ENCODE measurements around the gene PPIL4. TPM values are rescaled to one million over a fixed set of nuclear protein-coding genes. Genes with fewer than 3 reads are reported as not detected.

The PPIL4 gene
- total RNA-seq, 4 donors from 2014 or later = 10.2 to 57.2 (median 43.2) TPM

GRCh38 chr6:149459761-149460160, 86.1 kb downstream of the PPIL4 start:
- Histone ChIP-seq H3K27me3 (no peaks in the 10 kb centered on the region), H3K36me3 (no peaks in the 10 kb centered on the region), H3K9me3 (no peaks in the 10 kb centered on the region), H3K4me3 (no peak overlapping the region), H3K4me1 (peaks cover 0 to 1% of the 10 kb centered on the region in 2 donors), H3K27ac (no peak overlapping the region)
- intact Hi-C loops (cut with DNase I; ENCODE audit: low total_unique reads) = no loop called here
- TF ChIP-seq POLR2A (IDR thresholded peaks at IDR 0.05) = no peak
- TF ChIP-seq, protein P1, sequence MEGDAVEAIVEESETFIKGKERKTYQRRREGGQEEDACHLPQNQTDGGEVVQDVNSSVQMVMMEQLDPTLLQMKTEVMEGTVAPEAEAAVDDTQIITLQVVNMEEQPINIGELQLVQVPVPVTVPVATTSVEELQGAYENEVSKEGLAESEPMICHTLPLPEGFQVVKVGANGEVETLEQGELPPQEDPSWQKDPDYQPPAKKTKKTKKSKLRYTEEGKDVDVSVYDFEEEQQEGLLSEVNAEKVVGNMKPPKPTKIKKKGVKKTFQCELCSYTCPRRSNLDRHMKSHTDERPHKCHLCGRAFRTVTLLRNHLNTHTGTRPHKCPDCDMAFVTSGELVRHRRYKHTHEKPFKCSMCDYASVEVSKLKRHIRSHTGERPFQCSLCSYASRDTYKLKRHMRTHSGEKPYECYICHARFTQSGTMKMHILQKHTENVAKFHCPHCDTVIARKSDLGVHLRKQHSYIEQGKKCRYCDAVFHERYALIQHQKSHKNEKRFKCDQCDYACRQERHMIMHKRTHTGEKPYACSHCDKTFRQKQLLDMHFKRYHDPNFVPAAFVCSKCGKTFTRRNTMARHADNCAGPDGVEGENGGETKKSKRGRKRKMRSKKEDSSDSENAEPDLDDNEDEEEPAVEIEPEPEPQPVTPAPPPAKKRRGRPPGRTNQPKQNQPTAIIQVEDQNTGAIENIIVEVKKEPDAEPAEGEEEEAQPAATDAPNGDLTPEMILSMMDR (IDR thresholded peaks at IDR 0.05) = no peak
- DNase-seq = no peak

DNA sequence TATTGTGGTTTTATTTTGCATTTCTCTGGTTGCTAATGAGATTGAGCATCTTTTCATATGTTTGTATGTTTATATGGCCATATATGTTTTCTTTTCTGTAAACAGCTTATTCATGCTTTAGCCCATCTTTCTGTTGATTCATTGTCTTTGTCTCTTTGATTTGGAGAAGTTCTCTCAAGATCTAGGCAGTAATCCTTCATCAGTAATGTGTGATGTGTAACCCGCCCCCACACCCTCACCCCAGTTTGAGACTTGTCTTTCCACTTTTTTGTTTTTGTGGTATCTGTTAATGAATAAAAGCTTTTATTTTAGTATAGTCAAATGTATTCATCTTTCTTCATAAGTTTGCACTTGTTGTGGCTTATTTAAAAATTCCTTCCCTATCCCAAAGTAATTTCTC, 87.0 kb downstream of the PPIL4 start:
- Histone ChIP-seq H3K27me3 (no peaks in the 10 kb centered on the region), H3K4me3 (no peak overlapping the region), H3K27ac (no peak overlapping the region), H3K4me1 (peaks cover 0 to 11% of the 10 kb centered on the region in 2 donors), H3K9me3 (no peaks in the 10 kb centered on the region), H3K36me3 (no peaks in the 10 kb centered on the region)
- DNase-seq = no peak
- intact Hi-C loops (cut with DNase I; ENCODE audit: low total_unique reads) = no loop called here
- TF ChIP-seq, protein P1 (IDR thresholded peaks at IDR 0.05) = no peak

DNA sequence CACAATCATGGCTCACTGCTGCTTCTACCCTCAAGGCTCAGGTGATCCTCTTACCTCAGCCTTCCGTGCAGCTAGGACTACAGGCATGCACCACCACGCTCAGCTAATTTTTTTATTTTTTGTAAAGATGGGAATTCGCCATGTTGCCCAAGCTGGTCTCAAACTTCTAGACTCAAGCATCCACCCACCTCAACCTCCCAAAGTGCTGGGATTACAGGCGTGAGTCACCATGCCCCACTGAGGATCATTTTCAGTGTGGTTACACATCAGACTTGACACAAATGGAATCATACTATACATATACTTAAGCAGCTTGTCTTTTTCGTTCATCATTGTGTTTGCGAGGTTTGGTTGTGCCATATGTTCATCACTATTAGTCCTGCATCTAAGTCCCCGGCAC, 87.6 kb downstream of the PPIL4 start:
- no peak overlapping the region for H3K4me3 ChIP-seq
- H3K27me3 ChIP-seq = no peaks in the 10 kb centered on the region
- intact Hi-C loops (cut with DNase I; ENCODE audit: low total_unique reads) = no loop called here
- H3K9me3 ChIP-seq = no peaks in the 10 kb centered on the region
- TF ChIP-seq POLR2A (IDR thresholded peaks at IDR 0.05) = no peak
- TF ChIP-seq, protein P1 (IDR thresholded peaks at IDR 0.05) = no peak
- peaks cover 0 to 14% of the 10 kb centered on the region in 2 donors for H3K4me1 ChIP-seq
- DNase-seq = no peak
- no peaks in the 10 kb centered on the region for H3K36me3 ChIP-seq
- H3K27ac ChIP-seq = no peak overlapping the region

DNA sequence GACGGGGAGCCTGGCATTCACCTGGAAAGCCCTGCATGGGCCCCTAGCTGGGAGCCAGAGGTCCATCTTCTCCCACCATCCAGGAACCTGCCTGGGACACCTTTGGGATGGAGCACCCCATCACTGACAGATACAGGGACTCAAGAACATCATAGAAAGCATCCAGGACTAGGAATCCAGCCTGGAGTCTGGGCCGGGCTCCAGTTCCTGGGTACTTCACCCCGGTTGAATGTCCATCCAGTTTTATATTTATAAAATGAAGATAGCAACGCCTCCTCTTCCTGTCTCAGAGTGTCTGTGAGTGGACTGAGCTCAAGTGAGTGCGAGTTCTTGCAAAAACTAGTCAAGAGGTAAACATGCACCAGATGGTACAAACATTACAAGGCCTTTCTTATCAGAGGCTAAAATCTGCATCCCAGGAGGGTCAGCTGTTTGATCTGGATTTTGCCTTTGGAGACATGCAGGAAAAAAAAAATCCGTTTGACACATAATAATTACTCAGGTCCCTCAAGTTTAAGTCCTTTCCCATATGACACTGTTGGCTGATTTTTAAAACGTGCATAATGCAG, 88.4 kb downstream of the PPIL4 start:
- H3K27me3 ChIP-seq = no peaks in the 10 kb centered on the region
- no peak overlapping the region for H3K4me3 ChIP-seq
- no peak for DNase-seq
- H3K27ac ChIP-seq = no peak overlapping the region
- TF ChIP-seq, protein P1 (IDR thresholded peaks at IDR 0.05) = no peak
- TF ChIP-seq POLR2A (IDR thresholded peaks at IDR 0.05) = no peak
- H3K4me1 ChIP-seq = peaks cover 0 to 14% of the 10 kb centered on the region in 2 donors
- no peaks in the 10 kb centered on the region for H3K36me3 ChIP-seq
- H3K9me3 ChIP-seq = no peaks in the 10 kb centered on the region
- intact Hi-C loops (cut with DNase I; ENCODE audit: low total_unique reads) = no loop called here

DNA sequence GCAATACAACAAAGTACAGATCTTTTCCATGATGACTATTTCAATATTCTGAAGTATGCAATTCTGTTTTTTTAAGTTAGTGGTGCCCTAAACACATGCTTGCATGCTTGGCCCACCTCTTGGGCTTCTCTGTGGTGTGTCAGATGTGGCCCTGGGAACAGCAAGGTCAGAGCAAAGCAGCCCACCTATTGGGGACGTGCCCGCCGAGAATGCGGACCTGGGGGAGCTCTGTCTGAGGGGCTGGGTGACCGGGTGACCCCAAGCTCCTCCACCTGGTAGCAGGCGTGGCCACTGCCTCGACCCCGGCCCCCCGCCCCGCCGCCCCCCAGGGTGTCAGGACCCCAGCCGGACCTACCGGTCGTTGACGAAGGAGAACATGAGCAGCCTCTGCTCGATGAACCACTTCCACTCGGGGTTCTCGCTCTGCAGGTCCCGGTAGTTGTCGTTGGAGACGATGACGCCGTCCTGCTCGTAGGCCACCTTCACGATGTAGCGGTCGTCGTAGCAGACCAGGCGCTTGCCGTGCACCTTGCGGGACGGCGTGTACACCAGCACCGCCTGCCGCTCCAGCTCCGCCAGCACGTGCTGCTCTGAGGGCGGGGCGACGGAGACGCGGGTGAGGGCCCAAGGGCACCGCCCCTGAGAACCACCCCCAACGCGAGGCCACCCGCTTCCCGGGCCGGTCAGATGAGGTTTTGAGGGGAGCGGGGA, 89.4 kb downstream of the PPIL4 start:
- Histone ChIP-seq H3K27ac (no peak overlapping the region), H3K9me3 (no peaks in the 10 kb centered on the region), H3K36me3 (no peaks in the 10 kb centered on the region), H3K27me3 (no peaks in the 10 kb centered on the region), H3K4me3 (no peak overlapping the region), H3K4me1 (peaks cover 0 to 14% of the 10 kb centered on the region in 2 donors)
- DNase-seq = no peak
- TF ChIP-seq, protein P1 (IDR thresholded peaks at IDR 0.05) = no peak
- TF ChIP-seq POLR2A (IDR thresholded peaks at IDR 0.05) = no peak
- intact Hi-C loops (cut with DNase I; ENCODE audit: low total_unique reads) = no loop called here

Measured in uterus (tissue), 4 donors.